A673 (cell line): ENCODE results near the gene CUX1. TPM values are rescaled to one million over a fixed set of nuclear protein-coding genes. Genes with fewer than 3 reads are reported as not detected.

Experiments used
- BruUV-seq: library from RNA; stranded (reverse); fragments of 400-500 nt; replicated peaks from 2 replicates; lab custom pipeline; 2021; lab: Mats Ljungman, UMichigan
- CTCF ChIA-PET: fragments of 300-600 bp; sonication (Branson Sonifier 250); formaldehyde crosslinking; loops from one replicate; lab custom pipeline; 2022; ENCODE audit warnings: antibody characterized with exemption; lab: Charles Lee
- POLR2A ChIA-PET: fragments of 300-600 bp; sonication (Branson Sonifier 250); formaldehyde crosslinking; loops from one replicate; lab custom pipeline; 2022; ENCODE audit warnings: antibody characterized with exemption; ENCODE audit not compliant: low non-redundant PET; lab: Charles Lee
- DNase-seq: peaks from one replicate; pipeline ENCODE4 v3.0.0-alpha.2; 2015; ENCODE audit warnings: low spot score
- H3K27ac ChIP-seq: fragments of 200-600 bp; sonication (generic); 2 replicates; pipeline ENCODE4 v1.5.1; 2016; ENCODE audit warnings: mixed run types, low read depth, mild to moderate bottlenecking, mixed read lengths, antibody characterized with exemption, low read length; ENCODE audit not compliant: poor library complexity, severe bottlenecking
- H3K27me3 ChIP-seq: fragments of 200-600 bp; sonication (generic); replicated peaks from 2 replicates; pipeline ENCODE4 v1.6.1; 2017; ENCODE audit warnings: mixed run types, low read depth, mild to moderate bottlenecking, mixed read lengths, antibody characterized with exemption, low read length; ENCODE audit not compliant: insufficient read depth, poor library complexity
- H3K36me3 ChIP-seq: fragments of 200-600 bp; sonication (generic); 2 replicates; pipeline ENCODE4 v1.6.1; 2016; ENCODE audit warnings: mixed run types, mild to moderate bottlenecking, mixed read lengths, antibody characterized with exemption, low read length; ENCODE audit not compliant: insufficient read depth, poor library complexity, severe bottlenecking
- H3K4me1 ChIP-seq: fragments of 200-600 bp; sonication (generic); 2 replicates; pipeline ENCODE4 v1.6.1; 2017; ENCODE audit warnings: mixed run types, mild to moderate bottlenecking, mixed read lengths, antibody characterized with exemption, low read length; ENCODE audit not compliant: insufficient read depth, poor library complexity, severe bottlenecking
- H3K4me3 ChIP-seq: fragments of 200-600 bp; sonication (generic); 2 replicates; pipeline ENCODE4 v1.5.1; 2016; ENCODE audit warnings: low read depth, mixed run types, mild to moderate bottlenecking, mixed read lengths, low read length; ENCODE audit not compliant: poor library complexity, severe bottlenecking
- H3K9me3 ChIP-seq: fragments of 200-600 bp; sonication (generic); 2 replicates; pipeline ENCODE4 v1.6.1; 2016; ENCODE audit warnings: mixed run types, low read depth, mild to moderate bottlenecking, mixed read lengths, antibody characterized with exemption, low read length; ENCODE audit not compliant: poor library complexity, severe bottlenecking
- CTCF ChIP-seq: fragments of 300-800, 200-600 bp; sonication (generic); conservative IDR thresholded peaks from 2 replicates; pipeline ENCODE4 v1.5.1; 2017; ENCODE audit warnings: low read depth, mild to moderate bottlenecking, antibody characterized with exemption, low read length, moderate library complexity, mixed read lengths
- EZH2 ChIP-seq: fragments of 200-600 bp; sonication (generic); IDR thresholded peaks from 2 replicates; pipeline ENCODE4 v1.6.1; 2017; ENCODE audit warnings: borderline replicate concordance, low read depth, mild to moderate bottlenecking, mixed read lengths, antibody characterized with exemption, low read length; ENCODE audit not compliant: poor library complexity, severe bottlenecking
- intact Hi-C: fragments of 100-400 bp; cut with micrococcal nuclease; formaldehyde crosslinking; loops from one replicate; pipeline ENCODE4 v1.10.0; 2022; ENCODE audit not compliant: unreplicated experiment
- total RNA-seq: library from RNA; stranded (reverse); gene quantifications from 2 replicates; pipeline ENCODE4 v1.2.3, GENCODE V29; 2021

CUX1 gene
- total RNA-seq, 1 experiment from 2014 or later = 49.4 TPM

GRCh38 chr7:101804088-101804963, 13.1 kb upstream of the CUX1 start:
- no peak for DNase-seq
- peaks cover 39% of the 10 kb centered on the region for H3K27me3 ChIP-seq
- ChIA-PET CTCF (no interaction called here), POLR2A (no interaction called here)
- intact Hi-C loops = no loop called here
- no peaks in the 10 kb centered on the region for H3K9me3 ChIP-seq
- no TSS peak for BruUV-seq
- no peak overlapping the region for H3K27ac ChIP-seq
- H3K4me3 ChIP-seq = no peak overlapping the region
- no peaks in the 10 kb centered on the region for H3K36me3 ChIP-seq
- peak; percentile 56 for TF ChIP-seq EZH2
- no peak for TF ChIP-seq CTCF
- H3K4me1 ChIP-seq = no peaks in the 10 kb centered on the region

GRCh38 chr7:101804967-101805366, 12.5 kb upstream of the CUX1 start:
- intact Hi-C loops = no loop called here
- no peak for DNase-seq
- no peaks in the 10 kb centered on the region for H3K4me1 ChIP-seq
- H3K9me3 ChIP-seq = no peaks in the 10 kb centered on the region
- H3K27ac ChIP-seq = no peak overlapping the region
- POLR2A ChIA-PET = no interaction called here
- TF ChIP-seq EZH2 (no peak), CTCF (no peak; the same call in 1 of the 2 replicates)
- H3K27me3 ChIP-seq = peaks cover 36% of the 10 kb centered on the region
- CTCF ChIA-PET = no interaction called here
- no peak overlapping the region for H3K4me3 ChIP-seq
- no peaks in the 10 kb centered on the region for H3K36me3 ChIP-seq
- no TSS peak for BruUV-seq

- Histone ChIP-seq H3K4me3 (no peak overlapping the region), H3K4me1 (peaks cover 18% of the 10 kb centered on the region), H3K36me3 (no peaks in the 10 kb centered on the region), H3K27ac (no peak overlapping the region), H3K27me3 (no peaks in the 10 kb centered on the region), H3K9me3 (no peaks in the 10 kb centered on the region)
- no TSS peak for BruUV-seq
- no peak for TF ChIP-seq EZH2
- TF ChIP-seq CTCF = no peak
- no peak for DNase-seq
- intact Hi-C loops = loop anchor here (5.0 to 10.0 kb wide), 3 partner anchors 125 to 268 kb away; no protein-coding TSS in a partner anchor
- ChIA-PET POLR2A (no interaction called here), CTCF (no interaction called here)
Measured at GRCh38 chr7:101812595-101812994, 4.8 kb upstream of the CUX1 start.
